Endothelial cell of umbilical vein (primary cell): ENCODE results near the gene SSH3. TPM values are rescaled to one million over a fixed set of nuclear protein-coding genes. Genes with fewer than 3 reads are reported as not detected.
"Not testable (repeated sequence)": the region's sequence is repeated elsewhere in the genome, so short reads cannot be mapped to it uniquely, and the experiment has no call there.

Experiments
- BruUV-seq: library from RNA; stranded (reverse); fragments of 400-500 nt; replicated peaks from 2 replicates; lab custom pipeline; 2021; lab: Mats Ljungman, UMichigan
- CTCF ChIA-PET: fragments of 300-600, 350-600 bp; sonication (Branson Sonifier 250); formaldehyde crosslinking; loops from one replicate; lab custom pipeline; 2021; ENCODE audit warnings: antibody characterized with exemption, inconsistent platforms; lab: Charles Lee
- POLR2A ChIA-PET: fragments of 300-600, 350-600 bp; sonication (Branson Sonifier 250); formaldehyde crosslinking; loops from one replicate; lab custom pipeline; 2021; ENCODE audit warnings: antibody characterized with exemption, inconsistent platforms; lab: Charles Lee
- DNase-seq: peaks from one replicate; pipeline ENCODE4 v3.0.0-alpha.2; 2011; ENCODE audit warnings: low read depth, low spot score
- FAIRE-seq: peaks from 2 replicates; lab custom pipeline; 2011; peaks lifted over from hg19 to GRCh38; lab: Jason Lieb, UNC
- H2AFZ ChIP-seq: 2 replicates; pipeline ENCODE4 v1.6.0; 2012; ENCODE audit warnings: low read depth, low read length, control low read depth, inconsistent platforms
- H3K27ac ChIP-seq: 2 replicates; pipeline ENCODE4 v1.5.1; 2011; ENCODE audit warnings: low read depth, mild to moderate bottlenecking, control low read depth, low read length, moderate library complexity; ENCODE audit not compliant: insufficient read depth
- H3K27me3 ChIP-seq, 2 experiments: 2 replicates each; pipeline versions ENCODE4 v1.6.0 to v1.6.1; 2011; ENCODE audit warnings: low read length in 2 of 2, mixed read lengths in 1 of 2; ENCODE audit not compliant: control insufficient read depth in 2 of 2, insufficient read depth in 2 of 2
- H3K36me3 ChIP-seq, 2 experiments: 2 replicates in 1 of 2; 3 replicates in 1 of 2; pipeline ENCODE4 v1.5.1; 2011; ENCODE audit warnings: low read length in 2 of 2, mild to moderate bottlenecking in 1 of 2, moderate library complexity in 1 of 2; ENCODE audit not compliant: control insufficient read depth in 2 of 2, insufficient read depth in 2 of 2; ENCODE audit errors: extremely low read depth in 1 of 2
- H3K4me1 ChIP-seq: 3 replicates; pipeline ENCODE4 v1.5.1; 2011; ENCODE audit warnings: mild to moderate bottlenecking, low read length; ENCODE audit not compliant: control insufficient read depth, insufficient read depth; ENCODE audit errors: extremely low read depth
- H3K4me2 ChIP-seq: 2 replicates; pipeline ENCODE4 v1.6.1; 2011; ENCODE audit warnings: low read length, control low read depth, mixed read lengths; ENCODE audit not compliant: insufficient read depth
- H3K4me3 ChIP-seq, 3 experiments: fragments of 200-600 bp in 1 of 3; sonication (generic), shearing (Covaris generic) in 1 of 3; replicated peaks in 1 of 3; 2 replicates each; pipeline ENCODE4 v1.5.1; 2011 to 2016; ENCODE audit warnings: control low read depth in 3 of 3, low read length in 3 of 3, mild to moderate bottlenecking in 2 of 3, inconsistent platforms in 1 of 3, low read depth in 1 of 3, moderate library complexity in 1 of 3; ENCODE audit not compliant: insufficient read depth in 1 of 3
- H3K79me2 ChIP-seq: 2 replicates; pipeline ENCODE4 v1.6.0; 2012; ENCODE audit warnings: low read length, inconsistent platforms; ENCODE audit not compliant: control insufficient read depth, insufficient read depth
- H3K9ac ChIP-seq: replicated peaks from 2 replicates; pipeline ENCODE3; 2011; ENCODE audit warnings: low read length, control low read depth; ENCODE audit not compliant: insufficient read depth; ENCODE audit errors: extremely low read depth
- H3K9me1 ChIP-seq: replicated peaks from 3 replicates; pipeline ENCODE4 v1.6.0; 2011; ENCODE audit warnings: mild to moderate bottlenecking, low read length; ENCODE audit not compliant: control insufficient read depth, insufficient read depth; ENCODE audit errors: extremely low read depth
- H3K9me3 ChIP-seq: replicated peaks from 2 replicates; pipeline ENCODE4 v1.5.1; 2012; ENCODE audit warnings: low read length, inconsistent platforms; ENCODE audit not compliant: control insufficient read depth, insufficient read depth
- H4K20me1 ChIP-seq: replicated peaks from 2 replicates; pipeline ENCODE3; 2011; ENCODE audit warnings: mild to moderate bottlenecking, low read length; ENCODE audit not compliant: control insufficient read depth, insufficient read depth; ENCODE audit errors: extremely low read depth
- CTCF ChIP-seq, 2 donors: IDR thresholded peaks; 1 replicate in 1 of 2; 2 replicates in 1 of 2; pipeline ENCODE4 v1.5.1; 2011; ENCODE audit warnings: low read length in 2 of 2, mild to moderate bottlenecking in 2 of 2, moderate library complexity in 2 of 2, control low read depth in 1 of 2, inconsistent platforms in 1 of 2, low read depth in 1 of 2; ENCODE audit not compliant: insufficient read depth in 1 of 2; ENCODE audit errors: extremely low read depth in 1 of 2
- EZH2 ChIP-seq: IDR thresholded peaks from 2 replicates; pipeline ENCODE4 v1.6.1; 2012; ENCODE audit warnings: borderline replicate concordance, low read depth, mild to moderate bottlenecking, moderate library complexity, low read length, inconsistent platforms; ENCODE audit not compliant: severe bottlenecking
- POLR2A ChIP-seq: IDR thresholded peaks from 2 replicates; pipeline ENCODE4 v1.6.1; 2012; ENCODE audit warnings: low read depth, mild to moderate bottlenecking, control low read depth, low read length
- dilution Hi-C: fragments of 300-500 bp; cut with MboI; formaldehyde crosslinking; loops from one replicate; pipeline ENCODE4 v1.15.0; 2019; ENCODE audit warnings: low sequenced_read_pairs; ENCODE audit not compliant: extremely low pct_ligation_motif_present
- intact Hi-C: fragments of 100-400 bp; cut with micrococcal nuclease; formaldehyde crosslinking; loops from one replicate; pipeline ENCODE4 v1.10.0; 2022
- polyA plus RNA-seq, 4 experiments: library from polyadenylated mRNA; depleted of rRNA in 3 of 4; stranded (reverse) in 3 of 4; unstranded in 1 of 4; fragments of >200 nt; gene quantifications; 2 replicates each; pipeline versions ENCODE4 v1.2.1 to v1.2.3, GENCODE V29; 2011 to 2012; ENCODE audit warnings: missing spikeins in 1 of 4
- total RNA-seq: library from RNA; stranded (reverse); gene quantifications from 2 replicates; pipeline ENCODE4 v1.2.3, GENCODE V29; 2021

The SSH3 gene
- total and polyA plus RNA-seq, 2 donors (not counting 3 experiments of a cell fraction or from before 2014, with no cell fraction given): 14.3 to 16.5 TPM

- dilution Hi-C loops, H3K4me1 ChIP-seq, H3K36me3 ChIP-seq, H3K27me3 ChIP-seq, BruUV-seq, H3K79me2 ChIP-seq, H3K9ac ChIP-seq, H3K27ac ChIP-seq, H3K9me1 ChIP-seq, H4K20me1 ChIP-seq, H3K9me3 ChIP-seq: not testable (repeated sequence)
- Histone ChIP-seq H2AFZ (peak overlapping the region; percentile 73), H3K4me2 (peak overlapping the region; percentile 44), H3K4me3 (peak overlapping the region in 1 of 3 experiments; percentile 11)
- POLR2A ChIA-PET: interaction anchor here (0.6 to 1.3 kb wide), 3 partner anchors 8 to 59 kb away, joined by 3 to 6 read pairs (median 4); no protein-coding TSS in a partner anchor
- intact Hi-C loops: loop anchor here (10.0 kb wide), 1 partner anchor 244 kb away; the partner anchor contains the start of genes CDK2AP2 and PITPNM1
- peak; percentile 43 for TF ChIP-seq POLR2A
- peak; percentile 66 for DNase-seq
- CTCF ChIA-PET: interaction anchor here (0.7 to 4.9 kb wide), 19 partner anchors 7 to 206 kb away, joined by 3 to 151 read pairs (median 8); partner anchors contain the start of genes ANKRD13D and CLCF1
- peak; percentile 81 for FAIRE-seq
Observed at GRCh38 chr11:67260885-67261639, 42.3 kb upstream of the SSH3 start.

- CTCF ChIA-PET: interaction anchor here (0.7 to 4.9 kb wide), 28 partner anchors 8 to 207 kb away, joined by 3 to 151 read pairs (median 6); partner anchors contain the start of genes ANKRD13D and CLCF1
- Histone ChIP-seq H3K4me3 (peak overlapping the region in 1 of 3 experiments; percentile 11), H3K9ac (no peak overlapping the region), H3K4me2 (peak overlapping the region; percentile 44), H3K27ac (no peak overlapping the region), H2AFZ (peak overlapping the region; percentile 63), H3K9me3 (no peaks in the 10 kb centered on the region), H4K20me1 (no peaks in the 10 kb centered on the region), H3K4me1 (peaks cover 6% of the 10 kb centered on the region), H3K27me3 (no peaks in the 10 kb centered on the region), H3K9me1 (no peaks in the 10 kb centered on the region), H3K36me3 (peaks cover 0 to 2% of the 10 kb centered on the region in 2 experiments), H3K79me2 (no peaks in the 10 kb centered on the region)
- DNase-seq (no peak), FAIRE-seq (no peak)
- TF ChIP-seq CTCF (IDR thresholded peaks at IDR 0.05; ENCODE audit: extremely low read depth in 1 of 2, insufficient read depth in 1 of 2, low read depth in 1 of 2, low read length in 2 of 2): peak; percentile 14 to 42
- no peak for TF ChIP-seq EZH2
- no TSS peak for BruUV-seq
- intact Hi-C loops: loop anchor here (10.0 kb wide), 1 partner anchor 243 kb away; the partner anchor contains the start of genes CDK2AP2 and PITPNM1
- POLR2A ChIA-PET: interaction anchor here (0.6 to 1.3 kb wide), 3 partner anchors 9 to 58 kb away, joined by 3 to 6 read pairs (median 4); no protein-coding TSS in a partner anchor
- dilution Hi-C loops: no loop called here
Observed at GRCh38 chr11:67261640-67261945, 41.7 kb upstream of the SSH3 start.
